Stimulated activated memory B cell treated with anti-CD40 and anti-IgM and Interleukin-4, amounts not matched to agents 10 μg/mL and 1 μg/mL and 100 μg/mL, for 72 hours (primary cell): ENCODE data around the gene DARS1.
"Not testable (repeated sequence)": the region's sequence is repeated elsewhere in the genome, so short reads cannot be mapped to it uniquely, and the experiment has no call there.

Experiments
- ATAC-seq: fragments of 150-1000 bp; cut with Tn5 transposase; 2 replicates; pipeline ENCODE4 v1.10.0; 2021
- H3K27ac Mint-ChIP-seq: one replicate; pipeline ENCODE4 v1.8.0; 2022; ENCODE audit warnings: mild to moderate bottlenecking, mixed read lengths
- H3K27me3 Mint-ChIP-seq: one replicate; pipeline ENCODE4 v1.8.0; 2022; ENCODE audit warnings: mixed read lengths
- H3K36me3 Mint-ChIP-seq: one replicate; pipeline ENCODE4 v1.8.0; 2022; ENCODE audit warnings: mixed read lengths
- H3K4me1 Mint-ChIP-seq: one replicate; pipeline ENCODE4 v1.8.0; 2022; ENCODE audit warnings: mixed read lengths
- H3K4me3 Mint-ChIP-seq: one replicate; pipeline ENCODE4 v1.8.0; 2022; ENCODE audit warnings: mild to moderate bottlenecking, moderate library complexity, mixed read lengths
- H3K9me3 Mint-ChIP-seq: one replicate; pipeline ENCODE4 v1.8.0; 2022; ENCODE audit warnings: mixed read lengths

Gene DARS1

GRCh38 chr2:135975702-135976101 is 9.7 kb downstream of the DARS1 start:
- Mint-ChIP-seq H3K36me3 (peaks cover 71% of the 10 kb centered on the region), H3K9me3 (no peaks in the 10 kb centered on the region), H3K27me3 (no peaks in the 10 kb centered on the region), H3K4me1 (peaks cover 71% of the 10 kb centered on the region), H3K27ac (no peak overlapping the region), H3K4me3 (no peak overlapping the region)
- ATAC-seq = no peak

DNA sequence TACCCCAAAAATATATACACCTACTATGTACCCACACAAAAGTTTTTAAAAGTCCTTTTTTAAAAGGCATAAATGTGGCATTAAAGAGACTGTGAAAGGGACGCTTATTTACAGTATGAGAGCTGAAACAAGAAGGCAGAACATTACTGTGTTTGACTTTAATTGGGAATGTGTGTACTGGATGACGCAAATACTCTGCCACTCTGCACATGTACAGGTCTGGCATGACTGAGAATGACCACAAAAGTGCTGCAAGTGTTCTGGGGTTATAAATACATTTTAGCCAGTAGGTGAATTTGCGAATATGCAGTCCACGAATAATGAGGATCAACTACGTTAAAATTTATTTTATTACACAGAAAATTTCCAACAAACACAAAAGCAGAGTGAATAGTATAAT is 11.4 kb downstream of the DARS1 start:
- Mint-ChIP-seq H3K4me1 (peaks cover 68% of the 10 kb centered on the region), H3K9me3 (no peaks in the 10 kb centered on the region), H3K36me3 (peaks cover 69% of the 10 kb centered on the region), H3K27ac (no peak overlapping the region), H3K27me3 (no peaks in the 10 kb centered on the region), H3K4me3 (no peak overlapping the region)
- ATAC-seq = no peak

GRCh38 chr2:135969655-135970387 is 15.6 kb downstream of the DARS1 start:
- Mint-ChIP-seq H3K36me3 (peaks cover 59% of the 10 kb centered on the region), H3K27ac (no peak overlapping the region), H3K9me3 (no peaks in the 10 kb centered on the region), H3K27me3 (no peaks in the 10 kb centered on the region), H3K4me3 (no peak overlapping the region), H3K4me1 (peaks cover 50% of the 10 kb centered on the region)
- no peak for ATAC-seq

DNA sequence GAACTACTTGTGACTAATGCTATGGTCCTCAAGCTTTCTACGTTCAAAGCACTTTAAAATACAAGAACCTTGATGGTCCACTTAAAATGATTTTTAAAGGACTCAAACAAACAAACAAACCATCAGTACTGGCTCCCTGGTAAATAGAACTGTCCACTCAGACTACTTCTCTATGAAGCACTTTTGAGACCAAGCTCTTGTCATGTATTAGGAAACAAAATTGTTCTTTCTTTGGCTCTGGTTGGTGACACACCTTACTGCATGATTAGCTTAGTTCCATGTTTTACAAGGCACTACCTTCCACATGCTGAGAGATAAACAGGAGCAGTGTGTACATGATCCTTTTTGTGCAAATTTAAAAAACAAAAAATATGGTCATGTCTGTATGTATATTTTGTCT is 19.7 kb downstream of the DARS1 start:
- Mint-ChIP-seq H3K36me3 (peaks cover 37% of the 10 kb centered on the region), H3K4me3 (no peak overlapping the region), H3K27me3 (no peaks in the 10 kb centered on the region), H3K27ac (no peak overlapping the region), H3K9me3 (no peaks in the 10 kb centered on the region), H3K4me1 (peaks cover 49% of the 10 kb centered on the region)
- no peak for ATAC-seq

DNA sequence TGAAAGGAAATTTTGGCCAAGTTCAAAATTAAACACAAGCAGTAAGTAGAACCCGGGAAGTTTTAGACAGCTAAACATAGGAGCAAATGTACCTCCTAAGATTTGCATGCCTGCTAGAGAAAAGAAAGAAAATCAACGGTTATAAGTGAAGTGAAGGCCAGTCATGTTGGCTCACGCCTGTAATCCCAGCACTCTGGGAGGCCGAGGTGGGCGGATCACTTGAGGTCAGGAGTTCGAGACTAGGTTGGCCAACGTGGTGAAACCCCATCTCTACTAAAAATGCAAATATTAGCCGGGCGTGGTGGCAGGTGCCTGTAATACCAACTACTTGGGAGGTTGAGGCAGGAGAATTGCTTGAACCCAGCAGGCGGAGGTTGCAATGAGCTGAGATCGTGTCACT is 21.0 kb downstream of the DARS1 start:
- not testable (repeated sequence) for H3K27me3 Mint-ChIP-seq, H3K4me3 Mint-ChIP-seq, ATAC-seq, H3K9me3 Mint-ChIP-seq
- Mint-ChIP-seq H3K36me3 (peaks cover 38% of the 10 kb centered on the region), H3K4me1 (peaks cover 47% of the 10 kb centered on the region), H3K27ac (peak overlapping the region; percentile 27)

DNA sequence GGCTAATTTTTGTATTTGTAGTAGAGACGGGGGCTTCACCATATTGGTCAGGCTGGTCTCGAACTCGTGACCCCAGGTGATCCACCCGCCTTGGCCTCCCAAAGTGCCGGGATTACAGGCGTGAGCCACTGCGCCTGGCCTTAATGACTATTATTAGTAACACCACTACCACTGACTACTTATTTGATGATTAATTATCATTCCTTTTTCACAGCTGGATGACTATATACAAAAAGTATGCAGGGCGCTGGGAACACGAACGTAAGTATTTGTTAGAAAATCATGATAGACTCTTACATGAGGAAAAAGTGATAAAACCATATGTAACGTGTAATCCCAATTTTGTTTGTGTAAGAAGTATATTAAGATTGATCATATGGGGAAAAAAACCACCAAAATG is 21.6 kb downstream of the DARS1 start:
- Mint-ChIP-seq H3K9me3 (no peaks in the 10 kb centered on the region), H3K27me3 (no peaks in the 10 kb centered on the region), H3K4me3 (no peak overlapping the region), H3K27ac (peak overlapping the region; percentile 27), H3K4me1 (peaks cover 47% of the 10 kb centered on the region), H3K36me3 (peaks cover 38% of the 10 kb centered on the region)
- no peak for ATAC-seq

- peak overlapping the region; percentile 23 for H3K4me3 Mint-ChIP-seq
- H3K27me3 Mint-ChIP-seq = no peaks in the 10 kb centered on the region
- H3K9me3 Mint-ChIP-seq = no peaks in the 10 kb centered on the region
- H3K27ac Mint-ChIP-seq = peak overlapping the region; percentile 62
- peak; percentile 63 for ATAC-seq
- peaks cover 30% of the 10 kb centered on the region for H3K36me3 Mint-ChIP-seq
- peaks cover 47% of the 10 kb centered on the region for H3K4me1 Mint-ChIP-seq
Observed at GRCh38 chr2:135962366-135963123, 22.9 kb downstream of the DARS1 start.

DNA sequence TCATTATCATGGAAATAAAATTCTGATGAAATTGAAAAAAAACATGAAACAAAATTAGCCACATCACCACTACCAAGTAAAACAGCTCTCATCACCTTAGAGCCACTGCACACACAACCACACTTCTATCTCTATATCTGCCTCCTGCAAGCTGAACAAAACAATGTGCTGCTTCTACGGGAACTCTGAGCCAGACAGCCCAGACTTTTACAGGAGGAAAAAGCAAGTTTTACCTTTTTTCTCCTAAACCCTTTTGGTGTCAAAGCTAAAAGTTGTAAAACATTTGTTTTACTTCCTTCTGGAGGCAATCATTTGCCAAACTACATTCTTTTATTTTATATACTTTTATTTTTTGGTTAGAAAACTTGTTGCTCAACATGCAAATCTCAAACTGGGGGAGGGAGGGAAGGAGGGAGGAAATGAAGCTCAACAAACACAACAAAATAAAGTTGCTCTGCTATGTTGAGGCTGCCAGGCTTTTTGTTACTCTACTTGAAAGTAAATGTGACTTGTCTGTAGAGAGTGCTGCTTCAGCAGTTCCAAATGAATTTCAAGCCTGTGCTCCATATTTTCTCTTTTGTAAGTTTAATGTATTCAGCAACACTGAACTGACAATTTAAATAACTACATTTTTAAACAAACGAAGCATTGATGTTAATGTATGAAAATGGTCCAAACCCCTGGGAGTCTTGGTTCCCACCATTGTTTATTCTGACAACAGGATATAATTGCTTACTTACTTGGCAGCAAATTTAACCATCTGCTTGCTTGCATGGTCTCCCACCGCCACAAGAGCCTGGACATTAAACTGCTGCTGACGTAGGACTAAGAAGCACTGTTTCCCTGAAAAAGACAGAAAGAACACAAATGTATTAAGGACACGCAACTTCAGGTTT is 24.5 kb downstream of the DARS1 start:
- Mint-ChIP-seq H3K4me1 (peaks cover 53% of the 10 kb centered on the region), H3K36me3 (peaks cover 30% of the 10 kb centered on the region), H3K4me3 (no peak overlapping the region), H3K27ac (peak overlapping the region; percentile 62), H3K27me3 (no peaks in the 10 kb centered on the region), H3K9me3 (no peaks in the 10 kb centered on the region)
- no peak for ATAC-seq

DNA sequence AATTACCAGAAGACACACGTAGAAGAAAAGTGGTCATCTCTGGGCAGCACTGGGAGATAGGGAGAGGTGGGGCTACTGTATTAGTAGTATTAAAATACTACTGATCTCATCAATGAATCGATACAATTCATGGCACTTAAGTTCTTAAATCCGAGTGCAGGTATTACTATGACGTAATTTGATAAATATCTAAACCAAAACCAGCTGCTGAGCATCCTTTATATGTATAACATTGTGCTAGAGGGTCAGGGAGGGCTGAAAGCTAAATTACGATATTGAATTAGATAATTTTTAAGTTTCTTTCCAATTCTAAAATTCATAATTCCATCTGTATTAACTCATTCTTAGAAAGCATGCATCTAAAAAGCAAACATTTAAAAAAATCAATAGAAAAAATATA is 25.3 kb downstream of the DARS1 start:
- H3K27me3 Mint-ChIP-seq = no peaks in the 10 kb centered on the region
- H3K9me3 Mint-ChIP-seq = no peaks in the 10 kb centered on the region
- H3K36me3 Mint-ChIP-seq = peaks cover 33% of the 10 kb centered on the region
- H3K27ac Mint-ChIP-seq = peak overlapping the region; percentile 62
- ATAC-seq = no peak
- H3K4me1 Mint-ChIP-seq = peaks cover 54% of the 10 kb centered on the region
- no peak overlapping the region for H3K4me3 Mint-ChIP-seq

- Mint-ChIP-seq H3K36me3 (peaks cover 26% of the 10 kb centered on the region), H3K4me1 (peaks cover 42% of the 10 kb centered on the region)
- H3K9me3 Mint-ChIP-seq, H3K27ac Mint-ChIP-seq, H3K27me3 Mint-ChIP-seq, H3K4me3 Mint-ChIP-seq, ATAC-seq: not testable (repeated sequence)
Observed at GRCh38 chr2:135958927-135959326, 26.5 kb downstream of the DARS1 start.

DNA sequence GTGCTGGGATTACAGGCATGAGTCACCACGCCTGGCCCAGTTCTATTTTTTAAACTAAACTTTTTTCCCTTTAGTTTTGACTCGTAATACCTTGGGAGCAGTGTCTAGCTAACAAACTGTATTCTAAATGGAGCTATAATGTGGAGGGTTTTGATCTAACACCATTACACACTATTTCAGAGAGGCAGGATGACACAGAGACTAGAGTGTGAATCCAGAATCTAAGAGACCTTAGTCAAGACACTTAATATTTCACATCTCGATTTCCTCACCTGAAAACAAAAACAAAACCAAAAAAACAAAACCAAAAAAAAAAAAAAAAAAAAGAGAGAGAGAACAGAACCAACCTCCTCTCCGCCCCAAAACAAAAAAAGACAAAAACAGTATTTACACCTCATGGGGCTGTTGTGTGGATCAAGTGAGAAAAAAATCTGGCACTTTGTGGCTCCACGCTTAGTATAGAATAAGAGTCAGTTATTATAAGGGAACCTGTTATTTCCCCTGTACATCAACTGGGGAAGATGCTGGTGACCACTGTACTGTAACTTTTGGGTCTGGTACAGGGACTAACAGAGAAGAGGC is 31.3 kb downstream of the DARS1 start:
- no peak for ATAC-seq
- H3K27ac Mint-ChIP-seq = no peak overlapping the region
- H3K9me3 Mint-ChIP-seq = peaks cover 3% of the 10 kb centered on the region
- H3K27me3 Mint-ChIP-seq = no peaks in the 10 kb centered on the region
- H3K36me3 Mint-ChIP-seq = peaks cover 36% of the 10 kb centered on the region
- no peak overlapping the region for H3K4me3 Mint-ChIP-seq
- H3K4me1 Mint-ChIP-seq = peaks cover 30% of the 10 kb centered on the region

- ATAC-seq = no peak
- H3K27ac Mint-ChIP-seq = no peak overlapping the region
- H3K9me3 Mint-ChIP-seq = peaks cover 3% of the 10 kb centered on the region
- no peak overlapping the region for H3K4me3 Mint-ChIP-seq
- peaks cover 41% of the 10 kb centered on the region for H3K36me3 Mint-ChIP-seq
- no peaks in the 10 kb centered on the region for H3K27me3 Mint-ChIP-seq
- H3K4me1 Mint-ChIP-seq = peaks cover 40% of the 10 kb centered on the region
Observed at GRCh38 chr2:135952891-135953290, 32.5 kb downstream of the DARS1 start.

DNA sequence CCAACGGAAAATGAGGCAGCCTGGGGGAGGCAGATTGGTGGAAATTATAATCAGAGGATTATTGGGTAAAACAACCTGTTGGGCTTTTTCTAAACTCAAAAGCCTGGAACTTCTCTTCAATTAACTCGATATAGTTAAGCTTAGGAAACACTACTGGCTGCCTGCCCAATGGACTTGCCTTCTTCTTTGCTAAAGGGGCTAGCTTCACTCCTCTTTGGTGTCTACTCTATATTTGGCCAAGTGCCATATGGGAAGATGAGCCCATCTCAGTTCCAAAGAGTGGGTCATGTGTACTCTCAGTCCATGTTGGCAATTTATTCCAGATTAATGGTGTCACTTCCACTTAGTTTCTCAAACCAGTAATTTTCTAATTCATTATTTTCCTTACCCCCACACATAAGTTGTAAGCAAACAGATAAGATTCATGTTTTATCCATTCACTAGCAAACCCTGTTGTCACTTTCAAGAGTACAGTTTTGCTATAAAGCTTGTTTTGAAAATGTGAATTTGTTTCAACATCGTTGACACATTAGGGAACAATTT is 34.3 kb downstream of the DARS1 start:
- Mint-ChIP-seq H3K36me3 (peaks cover 44% of the 10 kb centered on the region), H3K27me3 (no peaks in the 10 kb centered on the region), H3K4me3 (no peak overlapping the region), H3K4me1 (peaks cover 41% of the 10 kb centered on the region), H3K27ac (no peak overlapping the region), H3K9me3 (peaks cover 3% of the 10 kb centered on the region)
- ATAC-seq = no peak

DNA sequence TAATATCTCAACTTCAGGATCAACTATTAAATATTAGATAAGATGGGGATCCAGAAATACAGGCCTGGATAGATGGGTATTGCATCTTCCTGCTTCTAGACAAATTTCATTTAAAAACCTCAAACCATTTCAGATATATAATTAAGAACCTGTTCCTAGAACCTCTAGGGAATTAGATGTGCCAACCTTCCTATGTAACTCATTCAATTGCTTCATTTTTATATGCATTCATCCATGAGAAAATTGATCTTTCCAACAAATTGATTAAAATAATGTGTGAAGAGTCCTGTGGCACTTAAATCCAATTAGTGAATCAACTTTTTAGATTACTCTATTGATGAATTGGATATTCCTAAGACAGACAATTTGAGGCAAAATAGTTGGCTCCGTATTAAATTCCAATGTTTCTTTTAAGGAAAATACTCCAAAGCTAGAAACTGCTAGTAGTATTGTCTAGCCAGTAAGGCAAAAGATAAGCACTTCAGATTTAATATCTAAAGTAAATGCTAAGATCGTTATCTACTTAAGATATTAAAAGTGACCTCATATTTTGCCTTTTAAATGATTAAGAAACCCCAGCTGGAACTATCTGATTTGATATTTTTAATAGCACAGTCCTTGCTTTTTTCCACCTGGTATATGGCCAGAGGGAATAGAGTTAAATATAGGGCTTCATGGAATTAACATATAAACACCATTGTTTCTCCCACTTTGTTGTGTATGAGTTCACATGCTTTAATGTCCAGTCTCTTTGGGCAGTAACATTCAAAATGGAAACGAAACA is 35.8 kb downstream of the DARS1 start:
- Mint-ChIP-seq H3K36me3 (peaks cover 47% of the 10 kb centered on the region), H3K27me3 (no peaks in the 10 kb centered on the region), H3K9me3 (peaks cover 3% of the 10 kb centered on the region), H3K4me3 (no peak overlapping the region), H3K27ac (no peak overlapping the region), H3K4me1 (peaks cover 44% of the 10 kb centered on the region)
- ATAC-seq = no peak
